ENCODE results near the gene BBS5.
"Not testable (repeated sequence)": the region's sequence is repeated elsewhere in the genome, so short reads cannot be mapped to it uniquely, and the experiment has no call there.

BBS5 gene

DNA sequence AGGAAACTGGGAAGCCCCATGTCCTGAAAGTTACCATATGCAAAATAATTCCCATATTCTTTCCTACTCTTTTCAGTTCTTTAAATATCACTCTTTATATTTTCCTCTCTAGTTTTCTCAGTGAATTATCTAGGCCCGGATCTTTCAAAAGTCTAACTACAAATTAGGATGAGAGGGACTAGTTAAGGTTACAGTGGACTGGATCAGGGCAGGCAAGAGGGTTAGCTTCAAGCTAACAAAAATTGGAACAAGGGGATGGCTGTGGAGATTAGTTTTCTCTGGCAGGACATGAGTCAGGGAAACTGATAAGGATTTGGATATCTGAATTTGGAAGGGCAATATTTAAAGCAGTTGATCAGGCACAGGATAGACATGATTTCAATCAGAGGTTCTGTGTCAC is 30.4 kb upstream of the BBS5 start:
- no peak for TF ChIP-seq CTCF (IDR thresholded peaks at IDR 0.05; ENCODE audit: borderline replicate concordance, control extremely low read depth, extremely low read depth, insufficient read depth, missing control alignments)
- DNase-seq (ENCODE audit: low spot score): no peak
- in situ Hi-C loops (cut with MboI; ENCODE audit: low sequenced_read_pairs, unreplicated experiment): no loop called here

DNA sequence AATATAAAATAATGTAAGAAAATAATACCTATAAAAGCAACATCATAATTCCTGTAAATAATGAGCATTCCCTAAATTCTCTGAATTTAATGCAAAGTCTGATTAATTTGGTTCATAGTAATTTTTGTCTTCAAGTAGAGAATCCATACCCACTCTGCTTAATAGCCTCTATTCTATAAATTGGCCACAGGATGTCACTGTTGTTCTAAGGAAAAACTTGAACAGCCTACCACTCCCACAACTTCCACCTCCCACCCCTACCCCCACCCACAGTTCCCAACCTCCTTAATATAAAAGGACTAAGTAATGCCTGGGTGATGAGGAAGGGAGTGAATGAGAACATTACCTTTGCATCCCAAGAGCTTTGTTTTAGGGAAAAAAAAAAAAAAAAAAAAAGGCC is 27.2 kb upstream of the BBS5 start:
- peak; percentile 20 for TF ChIP-seq CTCF (IDR thresholded peaks at IDR 0.05; ENCODE audit: borderline replicate concordance, control extremely low read depth, extremely low read depth, insufficient read depth, missing control alignments)
- DNase-seq (ENCODE audit: low spot score): peak; percentile 36
- in situ Hi-C loops (cut with MboI; ENCODE audit: low sequenced_read_pairs, unreplicated experiment): no loop called here

GRCh38 chr2:169453044-169453443 is 26.2 kb upstream of the BBS5 start:
- DNase-seq (ENCODE audit: low spot score); in situ Hi-C loops (cut with MboI; ENCODE audit: low sequenced_read_pairs, unreplicated experiment): not testable (repeated sequence)

GRCh38 chr2:169461143-169461542 is 18.2 kb upstream of the BBS5 start:
- DNase-seq (ENCODE audit: low spot score): no peak
- in situ Hi-C loops (cut with MboI; ENCODE audit: low sequenced_read_pairs, unreplicated experiment): no loop called here
- no peak for TF ChIP-seq CTCF (IDR thresholded peaks at IDR 0.05; ENCODE audit: borderline replicate concordance, control extremely low read depth, extremely low read depth, insufficient read depth, missing control alignments)

GRCh38 chr2:169462896-169463695 is 16.2 kb upstream of the BBS5 start:
- in situ Hi-C loops (cut with MboI; ENCODE audit: low sequenced_read_pairs, unreplicated experiment): no loop called here
- no peak for DNase-seq (ENCODE audit: low spot score)
- no peak for TF ChIP-seq CTCF (IDR thresholded peaks at IDR 0.05; ENCODE audit: borderline replicate concordance, control extremely low read depth, extremely low read depth, insufficient read depth, missing control alignments)

- no peak for DNase-seq (ENCODE audit: low spot score)
- no peak for TF ChIP-seq CTCF (IDR thresholded peaks at IDR 0.05; ENCODE audit: borderline replicate concordance, control extremely low read depth, extremely low read depth, insufficient read depth, missing control alignments)
- in situ Hi-C loops (cut with MboI; ENCODE audit: low sequenced_read_pairs, unreplicated experiment): no loop called here
Measured at GRCh38 chr2:169464466-169464865, 14.8 kb upstream of the BBS5 start.

- in situ Hi-C loops (cut with MboI; ENCODE audit: low sequenced_read_pairs, unreplicated experiment): no loop called here
- no peak for TF ChIP-seq CTCF (IDR thresholded peaks at IDR 0.05; ENCODE audit: borderline replicate concordance, control extremely low read depth, extremely low read depth, insufficient read depth, missing control alignments)
- no peak for DNase-seq (ENCODE audit: low spot score)
Measured at GRCh38 chr2:169464882-169465281, 14.4 kb upstream of the BBS5 start.
